Measurements from ENCODE around the gene PCDHB14. TPM values are rescaled to one million over a fixed set of nuclear protein-coding genes. Genes with fewer than 3 reads are reported as not detected.
"Not testable (repeated sequence)": the region's sequence is repeated elsewhere in the genome, so short reads cannot be mapped to it uniquely, and the experiment has no call there.

The PCDHB14 gene
- total RNA-seq, 1 donor from 2014 or later: 0.11 TPM

GRCh38 chr5:141192110-141192725, 30.9 kb upstream of the PCDHB14 start, which contains the start of gene PCDHB10:
PCDHB10 (plus strand) TSS chr5:141192353; CDS start chr5:141192553, 200 bp downstream.
- peaks cover 24% of the 10 kb centered on the region for H3K9me3 Mint-ChIP-seq
- no peak within 1 kb of the TSS for H3K27ac Mint-ChIP-seq
- H3K36me3 Mint-ChIP-seq (ENCODE audit: low read depth): peaks cover 4% of the 10 kb centered on the region
- TF ChIP-seq, protein P1, sequence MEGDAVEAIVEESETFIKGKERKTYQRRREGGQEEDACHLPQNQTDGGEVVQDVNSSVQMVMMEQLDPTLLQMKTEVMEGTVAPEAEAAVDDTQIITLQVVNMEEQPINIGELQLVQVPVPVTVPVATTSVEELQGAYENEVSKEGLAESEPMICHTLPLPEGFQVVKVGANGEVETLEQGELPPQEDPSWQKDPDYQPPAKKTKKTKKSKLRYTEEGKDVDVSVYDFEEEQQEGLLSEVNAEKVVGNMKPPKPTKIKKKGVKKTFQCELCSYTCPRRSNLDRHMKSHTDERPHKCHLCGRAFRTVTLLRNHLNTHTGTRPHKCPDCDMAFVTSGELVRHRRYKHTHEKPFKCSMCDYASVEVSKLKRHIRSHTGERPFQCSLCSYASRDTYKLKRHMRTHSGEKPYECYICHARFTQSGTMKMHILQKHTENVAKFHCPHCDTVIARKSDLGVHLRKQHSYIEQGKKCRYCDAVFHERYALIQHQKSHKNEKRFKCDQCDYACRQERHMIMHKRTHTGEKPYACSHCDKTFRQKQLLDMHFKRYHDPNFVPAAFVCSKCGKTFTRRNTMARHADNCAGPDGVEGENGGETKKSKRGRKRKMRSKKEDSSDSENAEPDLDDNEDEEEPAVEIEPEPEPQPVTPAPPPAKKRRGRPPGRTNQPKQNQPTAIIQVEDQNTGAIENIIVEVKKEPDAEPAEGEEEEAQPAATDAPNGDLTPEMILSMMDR (IDR thresholded peaks at IDR 0.05): no peak
- DNase-seq (no peak), ATAC-seq (ENCODE audit: low read depth) (no peak)
- no peak within 1 kb of the TSS for H3K4me3 Mint-ChIP-seq
- peaks cover 22% of the 10 kb centered on the region for H3K27me3 Mint-ChIP-seq
- peaks cover under 1% of the 10 kb centered on the region for H3K4me1 Mint-ChIP-seq
- intact Hi-C loops (cut with micrococcal nuclease): no loop called here
- ChIA-PET POLR2A (no interaction called here), CTCF (interaction anchor here (1.4 kb wide), 1 partner anchor 372 kb away, joined by 5 read pairs; no protein-coding TSS in a partner anchor)

DNA sequence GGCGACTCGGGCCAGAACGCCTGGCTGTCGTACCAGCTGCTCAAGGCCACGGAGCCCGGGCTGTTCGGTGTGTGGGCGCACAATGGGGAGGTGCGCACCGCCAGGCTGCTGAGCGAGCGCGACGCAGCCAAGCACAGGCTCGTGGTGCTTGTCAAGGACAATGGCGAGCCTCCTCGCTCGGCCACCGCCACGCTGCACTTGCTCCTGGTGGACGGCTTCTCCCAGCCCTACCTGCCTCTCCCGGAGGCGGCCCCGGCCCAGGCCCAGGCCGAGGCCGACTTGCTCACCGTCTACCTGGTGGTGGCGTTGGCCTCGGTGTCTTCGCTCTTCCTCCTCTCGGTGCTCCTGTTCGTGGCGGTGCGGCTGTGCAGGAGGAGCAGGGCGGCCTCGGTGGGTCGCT, 28.8 kb upstream of the PCDHB14 start:
- Mint-ChIP-seq H3K9me3 (peaks cover 30% of the 10 kb centered on the region), H3K27me3 (peaks cover 19% of the 10 kb centered on the region)
- H3K4me3 Mint-ChIP-seq; H3K4me1 Mint-ChIP-seq; ATAC-seq (ENCODE audit: low read depth); H3K27ac Mint-ChIP-seq; intact Hi-C loops (cut with micrococcal nuclease); H3K36me3 Mint-ChIP-seq (ENCODE audit: low read depth); DNase-seq; CTCF ChIA-PET; POLR2A ChIA-PET: not testable (repeated sequence)

DNA sequence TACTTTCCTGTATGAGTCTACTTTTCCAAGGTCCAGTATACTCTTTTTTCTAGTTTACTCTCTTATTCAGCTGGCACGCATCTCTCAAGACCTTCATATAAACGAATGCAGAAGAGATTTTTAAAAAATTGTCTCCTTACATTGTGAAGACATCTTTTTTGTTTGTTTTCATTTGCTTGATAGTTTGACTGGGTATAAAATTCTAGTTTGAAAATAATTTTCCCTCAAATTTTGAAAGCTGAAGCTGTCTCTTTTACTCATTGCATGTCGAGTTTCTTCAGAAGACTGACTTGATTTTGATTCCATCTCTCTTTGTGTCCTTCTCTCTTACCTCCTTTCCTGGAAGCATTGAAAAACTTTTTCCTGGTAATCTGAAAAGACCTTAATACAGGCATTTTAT, 26.8 kb upstream of the PCDHB14 start:
- TF ChIP-seq, protein P1 (IDR thresholded peaks at IDR 0.05): no peak
- Mint-ChIP-seq H3K36me3 (ENCODE audit: low read depth) (peaks cover 4% of the 10 kb centered on the region), H3K9me3 (peaks cover 37% of the 10 kb centered on the region)

DNA sequence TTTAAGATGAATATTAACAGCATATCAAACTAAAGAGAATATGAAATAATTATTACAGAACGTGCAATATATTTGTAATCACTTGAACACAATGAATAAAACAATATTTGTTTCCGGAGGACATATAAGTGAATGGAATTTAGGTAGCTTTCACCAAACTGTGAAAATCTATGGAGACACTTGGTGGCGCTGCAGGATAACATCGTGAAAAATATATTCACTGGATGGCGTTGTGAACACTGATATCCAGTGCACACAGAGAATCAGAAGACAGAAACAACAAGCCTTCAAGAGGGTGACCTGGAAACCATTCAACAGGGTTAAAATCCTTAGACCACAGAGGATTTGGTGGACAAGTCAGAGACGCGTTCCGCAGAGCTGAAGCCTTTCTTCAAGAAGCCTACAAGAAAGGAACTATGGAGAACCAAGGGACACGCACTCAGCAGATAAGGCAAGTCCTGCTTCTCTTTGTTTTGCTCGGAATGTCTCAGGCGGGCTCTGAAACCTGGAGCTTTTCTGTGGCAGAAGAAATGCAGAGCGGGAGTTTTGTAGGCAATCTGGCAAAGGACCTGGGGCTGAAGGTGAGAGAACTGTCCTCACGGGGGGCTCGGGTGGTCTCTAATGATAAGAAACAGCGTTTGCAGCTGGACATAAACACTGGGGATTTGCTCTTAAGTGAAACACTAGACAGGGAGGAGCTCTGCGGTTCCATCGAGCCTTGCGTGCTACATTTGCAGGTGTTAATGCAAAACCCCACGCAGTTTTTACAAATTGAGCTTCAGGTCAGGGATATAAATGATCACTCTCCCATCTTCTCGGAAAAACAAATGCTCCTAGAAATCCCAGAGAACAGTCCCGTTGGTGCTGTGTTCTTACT, 23.5 kb upstream of the PCDHB14 start, which contains the start of gene PCDHB11:
Gene PCDHB11 (plus strand): TSS at position 269 of the 877 bp plus-strand sequence. CDS start 148 bp downstream, at position 417.
- no peak within 1 kb of the TSS for H3K4me3 Mint-ChIP-seq
- H3K9me3 Mint-ChIP-seq: peaks cover 33% of the 10 kb centered on the region
- ATAC-seq (ENCODE audit: low read depth) (no peak), DNase-seq (no peak)
- no peak within 1 kb of the TSS for H3K27ac Mint-ChIP-seq
- H3K36me3 Mint-ChIP-seq (ENCODE audit: low read depth): peaks cover 2% of the 10 kb centered on the region
- peaks cover 7% of the 10 kb centered on the region for H3K27me3 Mint-ChIP-seq
- ChIA-PET CTCF (no interaction called here), POLR2A (no interaction called here)
- no peaks in the 10 kb centered on the region for H3K4me1 Mint-ChIP-seq
- intact Hi-C loops (cut with micrococcal nuclease): no loop called here
- TF ChIP-seq, protein P1 (IDR thresholded peaks at IDR 0.05): no peak

More for the DNA sequence above, 26.8 kb upstream of the PCDHB14 start:
- H3K27ac Mint-ChIP-seq: no peak overlapping the region
- DNase-seq (no peak), ATAC-seq (ENCODE audit: low read depth) (no peak)
- no peaks in the 10 kb centered on the region for H3K4me1 Mint-ChIP-seq
- CTCF ChIA-PET: no interaction called here
- peaks cover 24% of the 10 kb centered on the region for H3K27me3 Mint-ChIP-seq
- intact Hi-C loops (cut with micrococcal nuclease): no loop called here
- POLR2A ChIA-PET: no interaction called here
- no peak overlapping the region for H3K4me3 Mint-ChIP-seq

GRCh38 chr5:141201126-141201525, 22.0 kb upstream of the PCDHB14 start:
- intact Hi-C loops (cut with micrococcal nuclease); H3K27me3 Mint-ChIP-seq; H3K4me1 Mint-ChIP-seq; H3K27ac Mint-ChIP-seq; H3K36me3 Mint-ChIP-seq (ENCODE audit: low read depth); H3K4me3 Mint-ChIP-seq; DNase-seq; CTCF ChIA-PET; POLR2A ChIA-PET; ATAC-seq (ENCODE audit: low read depth): not testable (repeated sequence)
- H3K9me3 Mint-ChIP-seq: peaks cover 30% of the 10 kb centered on the region

- POLR2A ChIA-PET; H3K4me1 Mint-ChIP-seq; ATAC-seq (ENCODE audit: low read depth); H3K27ac Mint-ChIP-seq; H3K4me3 Mint-ChIP-seq; DNase-seq; H3K36me3 Mint-ChIP-seq (ENCODE audit: low read depth); H3K27me3 Mint-ChIP-seq; CTCF ChIA-PET; intact Hi-C loops (cut with micrococcal nuclease): not testable (repeated sequence)
- peaks cover 25% of the 10 kb centered on the region for H3K9me3 Mint-ChIP-seq
Measured at GRCh38 chr5:141201646-141202045, 21.5 kb upstream of the PCDHB14 start.
